GM18858 (cell line): ENCODE results near the gene PRR18.
A peak's percentile ranks its signal among the peaks of the same experiment; 100 is the strongest.
"Not testable (repeated sequence)": the region's sequence is repeated elsewhere in the genome, so short reads cannot be mapped to it uniquely, and the experiment has no call there.

ENCODE experiments used
- ATAC-seq: cut with Tn5 transposase; IDR thresholded peaks from one replicate; pipeline ENCODE4 v1.9.1; 2021; ENCODE audit not compliant: unreplicated experiment

PRR18 gene

GRCh38 chr6:166308033-166308768, at the start of gene PRR18:
PRR18 (minus strand) TSS chr6:166308392; CDS start chr6:166308142, 250 bp downstream.
- peak; percentile 32 for ATAC-seq

- ATAC-seq, result no peak
Observed at GRCh38 chr6:166355552-166355951, 47.4 kb upstream of the PRR18 start.

DNA sequence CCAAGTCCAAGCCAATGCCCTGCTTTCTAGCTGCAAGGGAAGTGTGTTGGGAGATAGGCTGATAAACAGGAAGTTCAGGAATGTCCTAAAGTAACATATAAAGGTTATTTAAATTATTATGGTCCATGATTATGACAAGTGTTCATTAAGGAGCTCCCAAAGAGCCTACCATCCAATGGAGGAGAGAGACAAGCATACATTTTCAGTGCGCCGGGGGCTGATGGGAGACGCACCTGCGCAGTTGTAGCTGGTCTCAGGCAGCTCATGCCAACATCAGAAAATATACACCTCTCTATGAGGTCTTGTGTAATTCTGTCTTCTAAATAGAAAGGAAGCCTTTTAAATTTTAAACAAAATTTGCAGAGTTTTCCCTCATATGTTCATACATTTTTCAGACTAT, 46.8 kb upstream of the PRR18 start:
- ATAC-seq, result no peak

DNA sequence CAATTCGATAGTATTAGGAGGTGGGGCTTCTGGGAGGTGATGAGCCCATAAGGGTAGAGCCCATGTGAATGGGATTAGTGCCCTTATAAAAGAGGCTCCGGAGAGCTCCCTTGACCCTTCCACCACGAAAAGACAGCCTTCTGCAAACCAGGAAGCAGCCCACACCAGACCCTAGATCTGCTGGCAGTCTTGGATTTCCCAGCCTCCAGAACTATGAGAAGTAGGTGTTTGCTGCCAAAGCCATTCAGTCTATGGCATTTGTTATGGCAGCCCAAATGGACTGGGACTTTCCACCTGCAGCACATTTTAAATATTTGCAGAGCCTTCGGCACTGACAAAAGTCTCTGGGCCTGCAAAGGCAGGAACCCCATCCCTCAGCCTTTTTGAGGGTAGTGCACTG, 46.0 kb upstream of the PRR18 start:
- ATAC-seq, result no peak

DNA sequence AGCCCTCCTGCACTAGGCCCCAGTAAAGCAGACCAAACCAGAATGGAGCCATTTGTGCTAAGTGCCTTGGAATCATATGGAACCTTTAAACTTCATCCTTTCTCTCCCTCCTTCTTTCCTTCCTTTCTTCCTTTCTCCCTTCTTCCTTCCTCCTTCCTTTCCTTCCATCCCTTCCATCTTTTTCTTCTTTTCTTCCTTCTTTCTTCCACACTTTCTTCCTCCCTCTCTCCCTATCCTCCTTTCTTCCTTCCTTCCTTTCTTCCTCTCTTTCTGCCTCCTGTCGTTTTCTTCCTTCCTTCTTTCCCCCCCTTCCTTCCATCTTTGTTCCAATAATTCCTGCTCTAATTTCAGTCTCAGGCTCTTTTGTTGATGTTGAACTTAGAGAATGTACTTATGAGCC, 45.3 kb upstream of the PRR18 start:
- ATAC-seq, result no peak

- ATAC-seq, result no peak
Observed at GRCh38 chr6:166352923-166353322, 44.7 kb upstream of the PRR18 start.

DNA sequence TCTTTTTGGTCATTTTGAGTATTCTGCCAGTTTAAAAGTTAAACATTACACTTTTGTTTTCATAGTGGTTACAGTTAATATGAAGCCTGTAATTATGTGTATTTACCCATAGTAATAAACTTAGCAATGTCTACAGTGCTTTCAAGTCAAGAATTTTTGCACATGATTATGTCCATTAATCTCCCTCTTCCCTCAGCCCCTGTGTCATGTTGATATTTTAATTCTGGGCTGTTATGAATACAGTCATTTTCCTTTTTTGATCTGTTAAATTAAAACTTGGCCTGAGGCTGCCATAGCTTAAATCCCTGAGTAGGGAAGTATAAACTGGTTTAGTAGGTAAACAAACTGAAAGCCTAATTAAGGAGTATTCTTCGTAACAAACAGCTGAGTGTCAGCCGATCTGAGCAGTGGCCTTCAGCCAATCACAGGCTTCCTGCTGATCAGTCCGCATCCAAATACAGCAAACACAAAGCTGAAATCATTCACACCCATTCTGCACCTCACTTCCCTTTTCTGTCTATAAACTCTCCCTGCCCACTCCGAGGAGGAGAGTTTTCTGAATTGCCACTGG, 43.6 kb upstream of the PRR18 start:
- peak; percentile 96 for ATAC-seq

DNA sequence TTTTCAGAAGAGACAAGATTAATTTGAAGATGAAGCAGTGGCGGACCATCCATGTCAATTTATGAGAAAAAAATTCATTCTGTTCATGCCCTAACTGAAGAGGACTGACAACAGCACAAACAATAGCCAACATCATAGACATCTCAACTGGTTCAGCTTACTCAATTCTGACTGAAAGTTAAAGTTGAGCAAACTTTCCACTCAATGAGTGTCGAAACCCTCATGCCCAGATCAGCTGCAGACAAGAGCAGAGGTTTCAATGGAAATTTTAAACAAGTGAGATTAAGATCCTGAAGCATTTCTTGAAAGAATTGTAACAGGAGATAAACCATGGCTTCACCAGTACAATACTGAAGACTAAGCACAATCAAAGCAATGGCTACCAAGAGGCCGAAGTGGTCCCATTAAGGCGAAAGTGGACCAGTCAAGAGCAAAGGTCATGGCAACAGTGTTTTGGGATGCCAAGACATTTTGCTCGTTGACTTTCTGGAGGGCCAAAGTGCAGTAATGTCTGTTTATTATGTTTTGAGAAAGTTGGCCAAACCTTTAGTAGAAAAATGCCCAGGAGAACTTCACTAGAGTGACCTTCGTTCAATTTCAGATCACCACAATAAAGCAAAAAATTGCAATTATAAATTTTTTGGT, 40.2 kb upstream of the PRR18 start:
- no peak for ATAC-seq

- ATAC-seq, result no peak
Observed at GRCh38 chr6:166346965-166347364, 38.8 kb upstream of the PRR18 start.

GRCh38 chr6:166346449-166346848, 38.3 kb upstream of the PRR18 start:
- no peak for ATAC-seq

- ATAC-seq, result not testable (repeated sequence)
Observed at GRCh38 chr6:166345672-166346071, 37.5 kb upstream of the PRR18 start.

- ATAC-seq, result not testable (repeated sequence)
Observed at GRCh38 chr6:166344921-166345320, 36.7 kb upstream of the PRR18 start.

GRCh38 chr6:166344240-166344639, 36.0 kb upstream of the PRR18 start:
- no peak for ATAC-seq

GRCh38 chr6:166343150-166343487, 34.9 kb upstream of the PRR18 start:
- ATAC-seq, result peak; percentile 33

DNA sequence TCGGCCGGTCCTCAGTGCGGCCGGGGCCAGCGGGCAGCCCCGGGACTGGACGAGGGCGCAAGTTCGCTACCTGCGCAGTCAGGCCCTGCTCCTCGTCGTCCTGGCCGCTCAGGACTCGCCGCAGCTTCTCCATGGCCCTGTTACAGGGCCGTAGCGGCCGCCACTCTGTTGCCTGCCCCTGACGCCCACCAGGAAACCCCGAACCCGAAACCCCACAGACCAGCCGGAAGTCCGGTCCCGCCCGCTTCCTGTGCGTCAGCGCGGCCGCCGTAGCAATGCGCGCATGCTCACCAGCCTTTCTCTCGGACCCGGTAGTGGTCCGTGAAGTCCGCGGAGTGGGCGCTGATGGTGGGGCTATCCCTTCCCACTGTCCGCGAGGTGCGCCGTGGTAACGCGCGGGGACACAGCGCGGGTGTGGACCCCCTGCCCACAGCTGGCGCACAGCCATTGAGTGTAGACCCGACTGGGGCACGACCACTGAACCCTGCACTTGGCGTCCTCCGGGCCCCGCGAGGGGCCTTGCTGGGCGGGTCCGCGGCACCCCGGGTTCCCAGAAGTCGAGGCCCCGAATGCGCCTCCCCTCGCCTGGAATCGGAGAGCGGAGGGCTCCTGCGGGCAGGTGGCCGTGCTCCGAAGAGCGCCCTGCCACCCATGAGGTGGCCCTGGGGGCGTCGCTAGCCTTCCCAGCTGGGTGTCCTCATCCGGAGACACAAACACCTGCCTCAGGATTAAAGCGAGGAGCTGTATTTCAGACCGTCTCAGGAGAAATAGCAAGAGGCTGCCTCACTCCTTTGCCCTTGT, 34.4 kb upstream of the PRR18 start, which contains the start of gene SFT2D1:
SFT2D1 (minus strand) TSS at position 197 of the 801 bp plus-strand sequence; CDS start at position 133, 64 bp downstream.
- ATAC-seq, result peak; percentile 85

DNA sequence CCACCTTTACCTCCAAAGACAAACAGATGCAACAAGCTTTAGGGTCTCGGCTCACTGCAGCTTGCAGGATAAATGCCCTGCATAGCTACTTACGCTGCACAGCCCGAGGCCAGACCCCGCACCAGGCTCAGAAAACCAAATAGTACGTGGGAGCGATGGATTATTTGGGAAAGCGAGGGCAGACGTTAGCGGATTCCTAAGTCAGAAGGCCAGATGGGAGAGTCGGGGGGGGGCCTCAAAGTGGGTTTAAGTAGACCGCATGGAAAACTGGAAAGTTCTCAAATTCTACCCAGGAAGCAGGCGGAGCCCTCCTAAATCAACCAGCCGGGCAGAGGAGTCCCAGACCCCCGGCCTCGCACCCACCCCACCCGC, 33.8 kb upstream of the PRR18 start:
- ATAC-seq, result no peak

GRCh38 chr6:166341464-166341863, 33.3 kb upstream of the PRR18 start:
- no peak for ATAC-seq

GRCh38 chr6:166338854-166339253, 30.7 kb upstream of the PRR18 start:
- ATAC-seq, result no peak

GRCh38 chr6:166336847-166337246, 28.7 kb upstream of the PRR18 start:
- no peak for ATAC-seq

- ATAC-seq, result peak; percentile 56
Observed at GRCh38 chr6:166335378-166336302, 27.4 kb upstream of the PRR18 start.
